Tibial nerve (tissue), 4 donors: ENCODE data around the gene ADCY2.

Experiments
- CTCF ChIP-seq, 5 experiments: fragments of 200-600 bp in 3 of 5; fragments of 450-650 bp in 2 of 5; sonication (generic) in 3 of 5; IDR thresholded peaks; one replicate each; pipeline ENCODE4 v1.5.1; 2016 to 2019; ENCODE audit warnings: antibody characterized with exemption in 5 of 5, mild to moderate bottlenecking in 3 of 5, moderate library complexity in 2 of 5
- EP300 ChIP-seq, 2 donors: sonication (generic); formaldehyde crosslinking; IDR thresholded peaks; one replicate each; pipeline ENCODE4 v1.6.1; 2017; ENCODE audit warnings: antibody characterized with exemption in 2 of 2, mild to moderate bottlenecking in 1 of 2
- POLR2A ChIP-seq, 2 donors: fragments of 450-650 bp; IDR thresholded peaks; one replicate each; pipeline ENCODE4 v1.6.1; 2017; ENCODE audit warnings: antibody characterized with exemption in 2 of 2, mild to moderate bottlenecking in 2 of 2, moderate library complexity in 2 of 2

- TF ChIP-seq POLR2A (IDR thresholded peaks at IDR 0.05) (no peak), CTCF (IDR thresholded peaks at IDR 0.05) (no peak), EP300 (IDR thresholded peaks at IDR 0.05) (no peak)
Measured at GRCh38 chr5:7577381-7577780, 181.4 kb downstream of the ADCY2 start.
